ENCODE results near the gene DRAXIN.

DNA sequence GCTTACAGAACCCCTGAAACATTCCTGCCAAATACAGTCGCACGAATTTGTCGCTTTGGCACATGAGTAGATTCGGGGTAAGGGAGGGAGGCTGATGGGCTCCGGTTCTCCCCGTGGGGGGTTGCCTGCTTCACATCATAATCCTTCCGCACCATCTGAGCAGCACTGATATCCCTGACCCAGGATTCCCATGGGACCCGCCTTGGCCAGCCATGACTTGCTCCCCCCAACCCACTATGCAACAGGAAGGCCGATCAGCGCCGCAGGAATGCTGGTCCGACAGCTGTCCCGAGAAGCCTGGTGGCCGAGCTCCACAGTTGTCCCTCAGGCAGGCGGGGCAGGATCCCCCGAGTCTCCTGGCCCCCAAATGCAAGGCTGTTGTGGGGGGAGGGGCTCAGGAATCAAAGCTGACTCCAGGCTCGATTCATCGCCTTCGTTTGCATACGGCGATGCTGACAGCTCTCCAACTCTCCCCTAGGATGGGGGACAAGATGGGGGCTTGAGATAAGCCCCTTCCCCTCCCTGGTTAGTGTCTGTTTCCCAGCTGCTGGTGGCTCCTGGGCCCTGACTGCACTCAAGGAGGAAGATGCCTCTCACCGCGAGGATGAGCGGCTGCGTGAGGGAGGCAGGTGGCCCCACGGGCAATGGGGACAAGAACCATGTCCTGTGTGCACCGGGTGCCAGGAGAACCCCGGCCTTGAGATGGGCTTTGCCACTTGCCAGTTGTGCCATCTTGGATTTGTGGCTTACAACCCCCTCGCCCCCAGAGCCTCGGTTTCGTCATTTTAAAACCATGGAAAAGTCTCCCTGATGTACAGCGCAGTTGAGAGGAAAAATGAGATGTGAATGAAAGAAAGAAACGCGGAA, 9.3 kb downstream of the DRAXIN start:
- TF ChIP-seq CTCF (IDR thresholded peaks at IDR 0.05), result no peak
- no peak for TF ChIP-seq POLR2A (IDR thresholded peaks at IDR 0.05)
